SK-N-SH (cell line): ENCODE measurements around the gene NUMBL. TPM values are rescaled to one million over a fixed set of nuclear protein-coding genes. Genes with fewer than 3 reads are reported as not detected.

Experiments used
- CTCF ChIA-PET: fragments of 300-600, 350-600 bp; formaldehyde crosslinking; extraction: SDS; loops from one replicate; lab custom pipeline; 2021; lab: Yijun Ruan, JAX
- POLR2A ChIA-PET: fragments of 350-600 bp; sonication (Branson Sonifier 250); formaldehyde crosslinking; extraction: SDS; loops from one replicate; lab custom pipeline; 2020; ENCODE audit warnings: antibody characterized with exemption, inconsistent platforms; lab: Yijun Ruan, JAX
- DNase-seq: peaks from one replicate; pipeline ENCODE4 v3.0.0; 2012
- H2AFZ ChIP-seq: fragments of 200-600 bp; sonication (generic); 2 replicates; pipeline ENCODE4 v1.8.1; 2016; ENCODE audit warnings: antibody characterized with exemption, mild to moderate bottlenecking, low read depth
- H3F3A ChIP-seq: fragments of 200-600 bp; sonication (generic); replicated peaks from 2 replicates; pipeline ENCODE3; 2016; ENCODE audit warnings: antibody characterized with exemption, mild to moderate bottlenecking; ENCODE audit not compliant: insufficient read depth
- H3K27ac ChIP-seq, 2 experiments: fragments of 200-500 bp in 1 of 2; fragments of 200-600 bp in 1 of 2; sonication (Bioruptor generic) in 1 of 2; sonication (generic), shearing (Covaris generic) in 1 of 2; 2 replicates each; pipeline versions ENCODE4 v1.5.1 to v1.6.1; 2014 to 2016; ENCODE audit warnings: low read depth in 2 of 2, inconsistent platforms in 1 of 2, low read length in 1 of 2, mild to moderate bottlenecking in 1 of 2, mixed read lengths in 1 of 2
- H3K27me3 ChIP-seq: fragments of 200-600 bp; sonication (generic), shearing (Covaris generic); 2 replicates; pipeline ENCODE4 v1.6.1; 2016; ENCODE audit warnings: mixed run types; ENCODE audit not compliant: insufficient read depth
- H3K36me3 ChIP-seq, 2 experiments: fragments of 200-500 bp in 1 of 2; fragments of 200-600 bp in 1 of 2; sonication (Bioruptor generic) in 1 of 2; sonication (generic) in 1 of 2; replicated peaks in 1 of 2; 2 replicates each; pipeline versions ENCODE3 to v1.5.1; 2014 to 2016; ENCODE audit warnings: low read length in 1 of 2, mild to moderate bottlenecking in 1 of 2; ENCODE audit not compliant: insufficient read depth in 2 of 2, control insufficient read depth in 1 of 2
- H3K4me1 ChIP-seq, 2 experiments: fragments of 200-500 bp in 1 of 2; fragments of 200-600 bp in 1 of 2; sonication (Bioruptor generic) in 1 of 2; sonication (generic), shearing (Covaris generic) in 1 of 2; 2 replicates each; pipeline versions ENCODE4 v1.5.1 to v1.6.1; 2014 to 2016; ENCODE audit warnings: low read depth in 1 of 2, low read length in 1 of 2, mixed run types in 1 of 2; ENCODE audit not compliant: insufficient read depth in 2 of 2, control insufficient read depth in 1 of 2
- H3K4me2 ChIP-seq: fragments of 200-600 bp; sonication (generic), shearing (Covaris generic); 2 replicates; pipeline ENCODE4 v1.6.1; 2017; ENCODE audit warnings: mixed run types
- H3K4me3 ChIP-seq, 2 experiments: fragments of 200-500 bp in 1 of 2; fragments of 200-600 bp in 1 of 2; sonication (Bioruptor generic) in 1 of 2; sonication (generic), shearing (Covaris generic) in 1 of 2; 2 replicates each; pipeline versions ENCODE4 v1.5.1 to v1.8.1; 2014 to 2016; ENCODE audit warnings: low read depth in 2 of 2, inconsistent platforms in 1 of 2, low read length in 1 of 2, mild to moderate bottlenecking in 1 of 2, mixed read lengths in 1 of 2, moderate library complexity in 1 of 2
- H3K79me2 ChIP-seq: fragments of 200-600 bp; sonication (generic); 2 replicates; pipeline ENCODE4 v1.8.1; 2017; ENCODE audit warnings: mild to moderate bottlenecking; ENCODE audit not compliant: insufficient read depth
- H3K9ac ChIP-seq: fragments of 200-600 bp; sonication (generic); 2 replicates; pipeline ENCODE4 v1.6.1; 2017; ENCODE audit warnings: mixed run types
- H3K9me2 ChIP-seq: fragments of 200-600 bp; sonication (generic); 2 replicates; pipeline ENCODE4 v1.6.1; 2017; ENCODE audit warnings: mixed run types
- H3K9me3 ChIP-seq: fragments of 200-600 bp; sonication (generic); 2 replicates; pipeline ENCODE4 v1.6.1; 2017; ENCODE audit warnings: mixed run types, mild to moderate bottlenecking, moderate library complexity
- H4K20me1 ChIP-seq: fragments of 200-600 bp; sonication (generic); 2 replicates; pipeline ENCODE4 v1.6.1; 2017; ENCODE audit warnings: mild to moderate bottlenecking, mixed run types; ENCODE audit not compliant: insufficient read depth
- CTCF ChIP-seq: fragments of 200-600 bp; sonication (generic); IDR thresholded peaks from 2 replicates; pipeline ENCODE4 v1.6.1; 2017; ENCODE audit warnings: antibody characterized with exemption, mild to moderate bottlenecking, moderate library complexity
- ELF1 ChIP-seq: IDR thresholded peaks from 2 replicates; pipeline ENCODE4 v1.4.0; 2012
- FOXM1 ChIP-seq: IDR thresholded peaks from 2 replicates; pipeline ENCODE4 v1.4.0; 2012; ENCODE audit warnings: low read depth, mild to moderate bottlenecking
- GABPA ChIP-seq: IDR thresholded peaks from 2 replicates; pipeline ENCODE4 v1.4.0; 2012; ENCODE audit warnings: low read depth, mild to moderate bottlenecking
- GATA2 ChIP-seq: sonication (generic); formaldehyde crosslinking; IDR thresholded peaks from 2 replicates; pipeline ENCODE4 v1.5.0; 2020; ENCODE audit warnings: mild to moderate bottlenecking, missing genetic modification reagents
- NRF1 ChIP-seq: IDR thresholded peaks from 2 replicates; pipeline ENCODE4 v1.6.1; 2012; ENCODE audit warnings: low read depth, mild to moderate bottlenecking, low read length
- REST ChIP-seq: IDR thresholded peaks from 2 replicates; pipeline ENCODE4 v1.6.1; 2012; ENCODE audit warnings: mild to moderate bottlenecking, low read depth, low read length, moderate library complexity
- TCF12 ChIP-seq: IDR thresholded peaks from 2 replicates; pipeline ENCODE4 v1.4.0; 2012
- TEAD4 ChIP-seq: IDR thresholded peaks from 2 replicates; pipeline ENCODE4 v1.4.0; 2012; ENCODE audit warnings: mild to moderate bottlenecking, borderline replicate concordance; ENCODE audit not compliant: insufficient read depth
- WGBS: methylation state at CpG from one replicate; pipeline ENCODE4 v1.1.6; 2017; ENCODE audit warnings: low lambda C conversion rate; 5-methylcytosine and 5-hydroxymethylcytosine counted together
- polyA plus RNA-seq, 3 experiments: library from polyadenylated mRNA; depleted of rRNA; stranded (reverse); fragments of >200 nt; gene quantifications; 2 replicates each; pipeline ENCODE4 v1.2.3, GENCODE V29; 2012
- TF ChIP-seq, protein P1 (sequence below): IDR thresholded peaks from 2 replicates; pipeline ENCODE4 v1.4.0; 2012; ENCODE audit warnings: low read depth, borderline replicate concordance

The NUMBL gene
- polyA plus RNA-seq, 1 of the 3 experiments (the other 2 are of a cell fraction), result 54.6 TPM

- Histone ChIP-seq H4K20me1 (no peaks in the 10 kb centered on the region), H3K4me3 (no peak overlapping the region), H3K27ac (no peak overlapping the region), H3K36me3 (peaks cover 32 to 47% of the 10 kb centered on the region in 2 experiments), H2AFZ (no peak overlapping the region), H3K9ac (no peak overlapping the region), H3K4me2 (no peak overlapping the region), H3K9me3 (no peaks in the 10 kb centered on the region), H3K79me2 (no peaks in the 10 kb centered on the region; the same call in 1 of the 2 replicates), H3K27me3 (no peaks in the 10 kb centered on the region), H3K9me2 (no peaks in the 10 kb centered on the region), H3K4me1 (no peaks in the 10 kb centered on the region), H3F3A (no peaks in the 10 kb centered on the region)
- DNase-seq, result no peak
- POLR2A ChIA-PET, result no interaction called here
- CTCF ChIA-PET, result no interaction called here
- TF ChIP-seq ELF1, result no peak
- TF ChIP-seq TCF12, result no peak
- TF ChIP-seq CTCF, result no peak
- TF ChIP-seq NRF1, result no peak
- TF ChIP-seq, protein P1, sequence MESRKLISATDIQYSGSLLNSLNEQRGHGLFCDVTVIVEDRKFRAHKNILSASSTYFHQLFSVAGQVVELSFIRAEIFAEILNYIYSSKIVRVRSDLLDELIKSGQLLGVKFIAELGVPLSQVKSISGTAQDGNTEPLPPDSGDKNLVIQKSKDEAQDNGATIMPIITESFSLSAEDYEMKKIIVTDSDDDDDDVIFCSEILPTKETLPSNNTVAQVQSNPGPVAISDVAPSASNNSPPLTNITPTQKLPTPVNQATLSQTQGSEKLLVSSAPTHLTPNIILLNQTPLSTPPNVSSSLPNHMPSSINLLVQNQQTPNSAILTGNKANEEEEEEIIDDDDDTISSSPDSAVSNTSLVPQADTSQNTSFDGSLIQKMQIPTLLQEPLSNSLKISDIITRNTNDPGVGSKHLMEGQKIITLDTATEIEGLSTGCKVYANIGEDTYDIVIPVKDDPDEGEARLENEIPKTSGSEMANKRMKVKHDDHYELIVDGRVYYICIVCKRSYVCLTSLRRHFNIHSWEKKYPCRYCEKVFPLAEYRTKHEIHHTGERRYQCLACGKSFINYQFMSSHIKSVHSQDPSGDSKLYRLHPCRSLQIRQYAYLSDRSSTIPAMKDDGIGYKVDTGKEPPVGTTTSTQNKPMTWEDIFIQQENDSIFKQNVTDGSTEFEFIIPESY, result no peak
- TF ChIP-seq REST, result no peak
- TF ChIP-seq GABPA, result no peak
- TF ChIP-seq FOXM1, result no peak
- TF ChIP-seq TEAD4, result no peak
- TF ChIP-seq GATA2, result no peak
- 95% methylated on average over 7 of the region's 7 CpGs for WGBS
Observed at GRCh38 chr19:40705950-40706619, 15.6 kb upstream of the NUMBL start.
